ENCODE results near the gene WDR89.

DNA sequence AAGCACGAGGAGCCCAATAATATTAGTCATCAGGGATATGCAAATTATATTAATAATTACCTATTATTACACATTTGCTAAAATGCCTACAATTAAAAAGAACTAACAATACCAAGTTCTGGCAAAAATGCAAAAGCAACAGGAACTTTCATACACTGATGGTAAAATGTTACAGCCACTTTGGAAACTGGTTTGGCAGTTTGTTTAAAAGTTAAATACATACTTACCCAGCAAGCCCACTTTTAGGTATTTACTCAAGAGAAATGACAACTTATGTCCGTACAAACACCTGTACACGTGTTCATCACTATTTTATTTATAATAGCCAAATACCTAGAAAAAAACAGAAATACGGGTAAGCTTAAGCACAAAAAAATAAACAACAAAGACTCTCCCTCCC, 17.0 kb downstream of the WDR89 start:
- TF ChIP-seq POLR2A (IDR thresholded peaks at IDR 0.05), result no peak
- TF ChIP-seq, protein P1, sequence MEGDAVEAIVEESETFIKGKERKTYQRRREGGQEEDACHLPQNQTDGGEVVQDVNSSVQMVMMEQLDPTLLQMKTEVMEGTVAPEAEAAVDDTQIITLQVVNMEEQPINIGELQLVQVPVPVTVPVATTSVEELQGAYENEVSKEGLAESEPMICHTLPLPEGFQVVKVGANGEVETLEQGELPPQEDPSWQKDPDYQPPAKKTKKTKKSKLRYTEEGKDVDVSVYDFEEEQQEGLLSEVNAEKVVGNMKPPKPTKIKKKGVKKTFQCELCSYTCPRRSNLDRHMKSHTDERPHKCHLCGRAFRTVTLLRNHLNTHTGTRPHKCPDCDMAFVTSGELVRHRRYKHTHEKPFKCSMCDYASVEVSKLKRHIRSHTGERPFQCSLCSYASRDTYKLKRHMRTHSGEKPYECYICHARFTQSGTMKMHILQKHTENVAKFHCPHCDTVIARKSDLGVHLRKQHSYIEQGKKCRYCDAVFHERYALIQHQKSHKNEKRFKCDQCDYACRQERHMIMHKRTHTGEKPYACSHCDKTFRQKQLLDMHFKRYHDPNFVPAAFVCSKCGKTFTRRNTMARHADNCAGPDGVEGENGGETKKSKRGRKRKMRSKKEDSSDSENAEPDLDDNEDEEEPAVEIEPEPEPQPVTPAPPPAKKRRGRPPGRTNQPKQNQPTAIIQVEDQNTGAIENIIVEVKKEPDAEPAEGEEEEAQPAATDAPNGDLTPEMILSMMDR (IDR thresholded peaks at IDR 0.05), result no peak

All from upper lobe of left lung (tissue), 4 donors.